ENCODE results near the gene CPZ.

CPZ gene

GRCh38 chr4:8592366-8593263 is at the start of gene CPZ:
Gene CPZ, plus strand, starts transcription at chr4:8592765. Its CDS starts 69 bp downstream, at chr4:8592834.
- no peak for DNase-seq (ENCODE audit: low read depth)

- no peak for DNase-seq (ENCODE audit: low read depth)
Measured at GRCh38 chr4:8542776-8543525, 49.6 kb upstream of the CPZ start.

- no peak for DNase-seq (ENCODE audit: low read depth)
Measured at GRCh38 chr4:8543623-8544022, 48.9 kb upstream of the CPZ start.

GRCh38 chr4:8544282-8544681 is 48.3 kb upstream of the CPZ start:
- no peak for DNase-seq (ENCODE audit: low read depth)

GRCh38 chr4:8544741-8545438 is 47.7 kb upstream of the CPZ start:
- no peak for DNase-seq (ENCODE audit: low read depth)

GRCh38 chr4:8545439-8545765 is 47.2 kb upstream of the CPZ start:
- DNase-seq (ENCODE audit: low read depth), result no peak

- no peak for DNase-seq (ENCODE audit: low read depth)
Measured at GRCh38 chr4:8546766-8547107, 45.8 kb upstream of the CPZ start.

GRCh38 chr4:8547108-8547911 is 45.3 kb upstream of the CPZ start:
- DNase-seq (ENCODE audit: low read depth), result no peak

- no peak for DNase-seq (ENCODE audit: low read depth)
Measured at GRCh38 chr4:8547912-8548730, 44.4 kb upstream of the CPZ start.

- no peak for DNase-seq (ENCODE audit: low read depth)
Measured at GRCh38 chr4:8548731-8549351, 43.7 kb upstream of the CPZ start.

GRCh38 chr4:8549352-8549931 is 43.1 kb upstream of the CPZ start:
- DNase-seq (ENCODE audit: low read depth), result no peak

GRCh38 chr4:8550691-8551090 is 41.9 kb upstream of the CPZ start:
- no peak for DNase-seq (ENCODE audit: low read depth)

- DNase-seq (ENCODE audit: low read depth), result no peak
Measured at GRCh38 chr4:8552024-8552423, 40.5 kb upstream of the CPZ start.

GRCh38 chr4:8552581-8553205 is 39.9 kb upstream of the CPZ start:
- DNase-seq (ENCODE audit: low read depth), result no peak

GRCh38 chr4:8553216-8553615 is 39.3 kb upstream of the CPZ start:
- DNase-seq (ENCODE audit: low read depth), result no peak

GRCh38 chr4:8553991-8554405 is 38.6 kb upstream of the CPZ start:
- no peak for DNase-seq (ENCODE audit: low read depth)

- no peak for DNase-seq (ENCODE audit: low read depth)
Measured at GRCh38 chr4:8554555-8555100, 37.9 kb upstream of the CPZ start.

GRCh38 chr4:8555716-8556115 is 36.8 kb upstream of the CPZ start:
- no peak for DNase-seq (ENCODE audit: low read depth)

- no peak for DNase-seq (ENCODE audit: low read depth)
Measured at GRCh38 chr4:8556341-8557150, 36.0 kb upstream of the CPZ start.
